Measurements from ENCODE around the gene ALKBH5. TPM values are rescaled to one million over a fixed set of nuclear protein-coding genes. Genes with fewer than 3 reads are reported as not detected.
A peak's percentile ranks its signal among the peaks of the same experiment; 100 is the strongest.

ALKBH5 gene
- total RNA-seq, 2 experiments from 2014 or later: 133 to 134 TPM

DNA sequence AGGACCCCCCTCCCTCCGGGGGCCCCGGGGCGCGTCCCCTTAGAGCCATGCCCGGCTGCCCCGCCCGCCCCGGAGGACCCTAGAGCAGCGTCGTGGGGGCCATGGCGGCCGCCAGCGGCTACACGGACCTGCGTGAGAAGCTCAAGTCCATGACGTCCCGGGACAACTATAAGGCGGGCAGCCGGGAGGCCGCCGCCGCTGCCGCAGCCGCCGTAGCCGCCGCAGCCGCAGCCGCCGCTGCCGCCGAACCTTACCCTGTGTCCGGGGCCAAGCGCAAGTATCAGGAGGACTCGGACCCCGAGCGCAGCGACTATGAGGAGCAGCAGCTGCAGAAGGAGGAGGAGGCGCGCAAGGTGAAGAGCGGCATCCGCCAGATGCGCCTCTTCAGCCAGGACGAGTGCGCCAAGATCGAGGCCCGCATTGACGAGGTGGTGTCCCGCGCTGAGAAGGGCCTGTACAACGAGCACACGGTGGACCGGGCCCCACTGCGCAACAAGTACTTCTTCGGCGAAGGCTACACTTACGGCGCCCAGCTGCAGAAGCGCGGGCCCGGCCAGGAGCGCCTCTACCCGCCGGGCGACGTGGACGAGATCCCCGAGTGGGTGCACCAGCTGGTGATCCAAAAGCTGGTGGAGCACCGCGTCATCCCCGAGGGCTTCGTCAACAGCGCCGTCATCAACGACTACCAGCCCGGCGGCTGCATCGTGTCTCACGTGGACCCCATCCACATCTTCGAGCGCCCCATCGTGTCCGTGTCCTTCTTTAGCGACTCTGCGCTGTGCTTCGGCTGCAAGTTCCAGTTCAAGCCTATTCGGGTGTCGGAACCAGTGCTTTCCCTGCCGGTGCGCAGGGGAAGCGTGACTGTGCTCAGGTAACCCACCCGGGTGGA, 759 bp downstream of the ALKBH5 start:
- H3K27me3 Mint-ChIP-seq: no peaks in the 10 kb centered on the region
- no peaks in the 10 kb centered on the region for H3K9me3 Mint-ChIP-seq
- H3K4me1 Mint-ChIP-seq: peaks cover 41% of the 10 kb centered on the region
- ATAC-seq (ENCODE audit: low read depth) (peak; percentile 3), DNase-seq (peak; percentile 69)
- H3K36me3 Mint-ChIP-seq: peaks cover 28% of the 10 kb centered on the region
- H3K4me3 Mint-ChIP-seq: peak overlapping the region; percentile 91
- H3K27ac Mint-ChIP-seq: peak overlapping the region; percentile 98
- POLR2A ChIA-PET: interaction anchor here (0.5 to 4.1 kb wide), 6 partner anchors 12 to 148 kb away, joined by 3 to 14 read pairs (median 5); partner anchors contain the start of gene LLGL1

DNA sequence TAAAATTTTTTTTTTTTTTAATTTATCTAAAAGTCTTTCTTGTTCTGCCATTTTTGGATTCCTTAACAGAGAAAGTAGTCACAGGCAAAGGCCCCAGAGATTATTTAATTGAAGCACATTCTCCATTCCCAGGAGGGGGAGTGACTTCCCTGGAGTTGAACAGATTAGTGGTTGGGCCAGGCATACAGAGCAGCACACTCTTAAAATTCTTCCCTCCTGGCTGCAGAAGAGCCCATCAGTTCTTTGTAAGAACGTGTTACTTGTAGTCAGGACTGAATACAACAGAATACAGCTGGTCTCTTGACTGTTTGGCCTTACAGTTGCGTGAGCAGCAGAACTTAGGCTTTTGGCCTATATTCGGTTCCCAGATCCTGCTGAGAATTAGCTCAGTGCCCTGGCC, 1.8 kb downstream of the ALKBH5 start:
- Mint-ChIP-seq H3K4me1 (peaks cover 47% of the 10 kb centered on the region), H3K9me3 (no peaks in the 10 kb centered on the region), H3K27me3 (no peaks in the 10 kb centered on the region), H3K4me3 (peak overlapping the region; percentile 91), H3K27ac (peak overlapping the region; percentile 73), H3K36me3 (peaks cover 28% of the 10 kb centered on the region)
- DNase-seq (no peak), ATAC-seq (ENCODE audit: low read depth) (no peak)
- POLR2A ChIA-PET: interaction anchor here (0.6 to 4.1 kb wide), 2 partner anchors 27 to 562 kb away, joined by 6 to 14 read pairs; no protein-coding TSS in a partner anchor

DNA sequence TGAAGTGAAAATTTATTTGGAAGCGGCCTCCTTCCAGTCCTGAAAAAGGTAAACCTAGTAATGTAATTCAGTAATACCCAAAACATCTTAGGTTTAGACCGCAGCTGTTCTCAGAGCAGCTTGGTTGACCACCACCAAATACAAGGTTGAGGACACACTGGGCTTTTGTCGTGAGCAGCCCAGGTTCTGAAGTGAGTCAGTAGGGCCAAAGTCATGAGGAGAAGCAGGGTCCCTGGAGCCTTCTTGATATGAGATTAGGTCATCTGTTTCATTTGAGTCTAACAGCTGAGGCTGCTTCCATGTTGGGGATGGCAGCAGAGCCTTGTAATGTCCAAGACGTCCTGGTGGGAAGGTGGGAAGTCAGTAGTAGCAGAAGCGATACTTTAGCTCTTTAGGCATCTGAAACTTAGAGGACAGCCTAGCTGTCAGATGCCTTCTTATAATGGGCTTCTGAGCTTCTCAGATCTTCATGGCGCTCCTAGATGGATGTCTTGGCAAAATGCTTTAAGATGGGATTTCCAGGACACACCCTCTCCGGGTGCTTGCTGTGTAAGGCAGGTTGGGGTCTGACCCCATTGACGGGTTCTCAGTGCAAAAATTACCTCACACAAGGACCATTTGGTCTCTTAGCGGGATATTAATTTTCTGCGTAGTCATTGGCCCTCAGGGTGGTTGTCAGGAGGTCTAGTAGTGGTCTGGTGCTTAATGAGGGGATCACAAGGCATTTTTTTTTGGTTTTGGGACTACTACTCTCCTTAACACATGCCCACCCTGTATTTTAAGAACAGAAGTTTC, 2.4 kb downstream of the ALKBH5 start:
- POLR2A ChIA-PET: interaction anchor here (0.6 kb wide), 1 partner anchor 563 kb away, joined by 6 read pairs; no protein-coding TSS in a partner anchor
- no peak for DNase-seq
- Mint-ChIP-seq H3K4me3 (peak overlapping the region; percentile 91), H3K36me3 (peaks cover 30% of the 10 kb centered on the region), H3K27me3 (no peaks in the 10 kb centered on the region), H3K4me1 (peaks cover 52% of the 10 kb centered on the region), H3K27ac (peak overlapping the region; percentile 73), H3K9me3 (no peaks in the 10 kb centered on the region)
- ATAC-seq (ENCODE audit: low read depth): no peak

DNA sequence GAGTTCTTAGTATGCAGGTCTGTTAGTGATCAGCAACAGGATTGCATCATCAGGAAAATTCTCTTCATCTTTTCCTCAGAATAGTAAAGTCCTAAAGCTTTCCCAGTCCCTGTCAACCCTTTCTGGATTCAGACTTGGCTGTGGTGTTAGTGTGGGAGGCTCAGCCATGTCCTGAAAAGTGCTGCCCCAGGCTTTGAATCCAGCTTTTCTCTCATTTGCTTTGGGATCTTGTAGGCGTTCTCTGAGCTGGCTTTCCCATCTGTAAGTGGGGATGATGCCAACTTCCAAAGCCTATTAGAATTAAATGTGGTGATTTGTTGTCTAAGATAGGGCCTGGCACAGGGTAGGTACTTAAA, 3.0 kb downstream of the ALKBH5 start:
- Mint-ChIP-seq H3K9me3 (no peaks in the 10 kb centered on the region), H3K4me1 (peaks cover 53% of the 10 kb centered on the region)
- POLR2A ChIA-PET: no interaction called here

DNA sequence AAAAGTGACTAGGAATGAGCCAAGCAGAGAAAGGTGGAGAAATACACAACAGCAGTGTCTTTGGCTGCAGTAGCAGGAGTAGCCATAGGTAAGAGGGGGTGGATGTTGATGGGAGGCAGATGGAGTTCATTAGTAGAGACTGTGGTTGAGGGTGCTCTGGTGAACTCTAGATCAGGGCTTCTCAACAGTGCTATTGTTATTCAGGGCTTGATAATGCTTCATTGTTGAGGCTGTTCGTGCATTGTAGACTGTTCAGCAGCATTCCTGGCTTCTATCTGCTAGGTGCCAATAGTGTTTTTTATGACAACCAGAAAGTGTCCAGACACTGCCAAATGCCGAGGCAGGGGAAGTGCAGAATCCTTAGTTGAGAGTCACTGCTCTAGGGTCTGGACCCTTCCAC, 3.6 kb downstream of the ALKBH5 start:
- POLR2A ChIA-PET: interaction anchor here (0.6 kb wide), 1 partner anchor 13 kb away, joined by 4 read pairs; no protein-coding TSS in a partner anchor
- H3K4me1 Mint-ChIP-seq: peaks cover 50% of the 10 kb centered on the region
- H3K36me3 Mint-ChIP-seq: peaks cover 30% of the 10 kb centered on the region
- no peak for DNase-seq
- no peak for ATAC-seq (ENCODE audit: low read depth)
- H3K27me3 Mint-ChIP-seq: no peaks in the 10 kb centered on the region
- peak overlapping the region; percentile 61 for H3K27ac Mint-ChIP-seq
- H3K4me3 Mint-ChIP-seq: peak overlapping the region; percentile 91
- no peaks in the 10 kb centered on the region for H3K9me3 Mint-ChIP-seq

More for the DNA sequence above, 3.0 kb downstream of the ALKBH5 start:
- H3K36me3 Mint-ChIP-seq: peaks cover 30% of the 10 kb centered on the region
- DNase-seq (no peak), ATAC-seq (ENCODE audit: low read depth) (no peak)
- peak overlapping the region; percentile 91 for H3K4me3 Mint-ChIP-seq
- H3K27ac Mint-ChIP-seq: peak overlapping the region; percentile 61
- H3K27me3 Mint-ChIP-seq: no peaks in the 10 kb centered on the region

DNA sequence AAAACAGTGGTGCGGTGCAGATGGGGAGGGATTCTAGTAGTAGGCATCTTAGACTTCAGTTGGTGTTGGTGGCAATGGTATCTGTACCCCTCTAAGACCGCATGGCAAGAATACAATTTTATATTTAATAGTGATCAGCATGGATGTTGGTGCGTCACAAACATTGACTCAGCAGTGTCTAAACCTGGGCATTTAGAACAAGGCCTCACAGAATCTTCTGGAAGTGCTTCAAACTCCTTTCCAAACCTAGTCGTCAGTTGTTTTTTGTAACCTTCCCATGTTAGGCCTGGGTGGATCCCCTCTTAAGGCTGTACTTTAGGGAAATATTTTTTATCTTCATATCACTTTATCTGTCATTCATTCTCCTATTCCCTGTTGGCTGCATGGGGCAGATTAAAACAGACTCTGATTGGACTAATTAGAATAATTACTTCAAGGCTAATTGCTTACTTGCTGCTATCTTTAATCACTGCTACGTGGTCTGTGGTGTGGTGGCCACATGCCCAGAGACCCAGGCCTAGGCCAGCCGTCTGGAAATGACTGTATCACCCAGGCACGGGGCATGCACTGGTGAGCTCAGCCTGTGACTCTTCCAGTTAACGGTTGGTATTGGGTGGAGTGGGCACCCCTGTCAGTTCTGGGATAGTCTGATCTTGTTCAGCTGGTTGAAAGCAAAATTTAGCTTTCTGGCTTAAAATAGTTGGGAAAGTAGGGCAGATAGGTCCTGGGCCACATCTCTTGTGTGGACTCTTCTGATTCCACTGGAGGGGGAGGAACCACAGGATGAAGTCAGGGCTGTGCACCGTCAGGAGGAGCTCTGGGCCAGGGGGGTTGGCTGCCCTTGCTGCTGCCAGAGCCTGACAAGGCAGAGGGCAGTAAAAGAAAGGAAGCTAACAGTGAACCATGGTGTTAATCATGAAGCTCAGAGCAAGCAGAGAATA, 4.5 kb downstream of the ALKBH5 start:
- Mint-ChIP-seq H3K4me1 (peaks cover 49% of the 10 kb centered on the region), H3K36me3 (peaks cover 30% of the 10 kb centered on the region), H3K27me3 (no peaks in the 10 kb centered on the region), H3K4me3 (peak overlapping the region; percentile 91), H3K9me3 (no peaks in the 10 kb centered on the region), H3K27ac (peak overlapping the region; percentile 23)
- ATAC-seq (ENCODE audit: low read depth) (no peak), DNase-seq (no peak)
- POLR2A ChIA-PET: interaction anchor here (0.6 kb wide), 1 partner anchor 12 kb away, joined by 4 read pairs; no protein-coding TSS in a partner anchor

DNA sequence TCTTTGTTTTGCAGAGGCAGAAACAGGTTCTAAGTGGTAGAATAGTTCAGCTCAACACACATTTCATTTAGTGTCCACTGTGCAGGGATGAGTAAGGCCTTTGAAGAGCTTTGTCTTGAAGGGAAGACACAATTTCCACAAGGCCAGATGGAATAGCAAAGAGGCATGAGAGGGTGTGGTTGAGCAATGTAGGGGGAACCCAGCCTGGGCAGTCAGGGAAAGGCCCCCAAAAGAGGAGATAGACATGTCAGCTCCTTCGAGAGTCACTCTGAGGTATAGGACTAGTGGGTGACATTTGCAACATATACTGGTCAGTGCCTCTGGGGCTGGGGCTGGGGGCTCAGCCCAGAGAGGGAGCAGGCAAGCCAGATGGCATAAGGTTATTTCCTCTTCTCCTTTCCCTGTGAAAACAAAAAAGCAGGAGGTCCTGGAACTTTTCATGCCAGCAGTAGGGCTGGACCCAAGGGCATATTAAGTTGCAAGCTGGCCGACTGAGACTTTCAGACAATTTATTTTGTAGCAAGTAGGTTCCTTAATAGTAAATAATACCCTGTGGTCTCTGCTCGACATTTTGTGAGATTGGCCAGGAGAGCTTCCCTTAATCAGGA, 7.1 kb downstream of the ALKBH5 start:
- Mint-ChIP-seq H3K36me3 (peaks cover 36% of the 10 kb centered on the region), H3K4me1 (peaks cover 55% of the 10 kb centered on the region), H3K27me3 (no peaks in the 10 kb centered on the region), H3K9me3 (no peaks in the 10 kb centered on the region), H3K27ac (no peak overlapping the region), H3K4me3 (peak overlapping the region; percentile 12)
- ATAC-seq (ENCODE audit: low read depth) (no peak), DNase-seq (no peak)
- POLR2A ChIA-PET: no interaction called here

DNA sequence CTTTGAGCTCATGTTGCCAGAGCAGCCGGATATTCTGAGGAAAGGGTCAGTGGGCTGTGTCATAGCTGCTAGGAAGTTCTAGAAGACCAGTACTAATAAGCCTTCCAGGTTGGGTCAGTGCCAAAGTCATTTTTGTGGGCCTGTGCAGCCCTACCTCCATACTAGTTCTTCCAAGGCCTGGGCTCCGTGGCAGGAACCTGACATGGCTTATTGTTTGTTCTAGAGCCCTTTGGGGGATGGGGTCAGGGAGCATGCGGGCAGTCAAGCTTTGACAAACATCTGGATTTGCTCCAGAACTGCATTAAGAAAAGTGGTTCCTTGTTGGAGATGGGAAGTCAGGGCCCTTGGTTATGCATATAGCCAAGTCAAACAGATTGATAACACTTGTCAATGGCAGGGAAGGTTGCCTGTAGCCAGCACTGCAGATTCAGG, 7.6 kb downstream of the ALKBH5 start:
- H3K27ac Mint-ChIP-seq: no peak overlapping the region
- H3K4me1 Mint-ChIP-seq: peaks cover 49% of the 10 kb centered on the region
- POLR2A ChIA-PET: no interaction called here
- ATAC-seq (ENCODE audit: low read depth) (no peak), DNase-seq (no peak)
- no peaks in the 10 kb centered on the region for H3K27me3 Mint-ChIP-seq
- H3K36me3 Mint-ChIP-seq: peaks cover 31% of the 10 kb centered on the region
- no peak overlapping the region for H3K4me3 Mint-ChIP-seq
- H3K9me3 Mint-ChIP-seq: no peaks in the 10 kb centered on the region

DNA sequence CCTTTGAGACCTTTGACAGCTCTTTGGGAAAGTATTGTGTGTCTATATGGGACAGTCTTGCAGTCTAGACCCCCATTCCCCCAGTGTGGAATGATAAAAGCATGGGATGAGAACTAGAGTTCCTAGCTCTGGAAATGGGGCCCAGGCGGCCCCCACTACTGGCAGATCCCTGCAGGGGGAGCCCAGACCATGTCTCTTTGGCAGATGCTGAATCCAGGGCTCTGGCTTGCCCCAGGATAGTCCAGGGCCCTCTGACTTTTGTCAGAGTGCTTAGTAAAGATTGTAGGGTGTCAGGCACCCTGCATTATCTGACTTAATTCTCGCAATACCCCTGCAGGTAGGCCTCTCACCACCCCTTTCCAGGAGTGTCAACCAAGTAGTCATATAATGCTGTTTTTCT, 8.3 kb downstream of the ALKBH5 start:
- Mint-ChIP-seq H3K9me3 (no peaks in the 10 kb centered on the region), H3K27me3 (no peaks in the 10 kb centered on the region), H3K36me3 (peaks cover 27% of the 10 kb centered on the region), H3K4me1 (peaks cover 43% of the 10 kb centered on the region), H3K27ac (no peak overlapping the region), H3K4me3 (no peak overlapping the region)
- POLR2A ChIA-PET: no interaction called here
- DNase-seq (no peak), ATAC-seq (ENCODE audit: low read depth) (peak; percentile 35)

DNA sequence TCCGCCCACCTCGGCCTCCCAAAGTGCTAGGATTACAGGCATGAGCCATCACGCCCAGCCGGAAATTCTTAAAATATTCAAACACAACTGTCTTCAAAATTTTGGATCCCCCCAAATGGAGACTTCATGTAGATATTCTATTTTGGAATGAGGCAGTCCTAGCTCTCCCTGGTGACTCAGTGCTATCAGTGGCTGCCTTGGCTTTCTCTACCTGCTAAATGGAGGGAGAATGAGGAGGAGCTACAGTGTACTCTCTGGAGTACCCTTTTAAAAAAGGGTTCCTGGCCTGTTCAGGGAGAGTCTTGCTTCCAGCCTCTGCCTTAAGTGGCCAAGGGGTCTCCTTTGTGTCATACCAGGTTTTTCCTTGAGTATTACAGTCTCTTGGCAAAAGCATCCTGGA, 10.8 kb downstream of the ALKBH5 start:
- POLR2A ChIA-PET: no interaction called here
- ATAC-seq (ENCODE audit: low read depth): no peak
- H3K4me1 Mint-ChIP-seq: peaks cover 34% of the 10 kb centered on the region
- H3K4me3 Mint-ChIP-seq: no peak overlapping the region
- H3K27me3 Mint-ChIP-seq: no peaks in the 10 kb centered on the region
- no peak overlapping the region for H3K27ac Mint-ChIP-seq
- H3K36me3 Mint-ChIP-seq: peaks cover 22% of the 10 kb centered on the region
- DNase-seq: no peak
- no peaks in the 10 kb centered on the region for H3K9me3 Mint-ChIP-seq

DNA sequence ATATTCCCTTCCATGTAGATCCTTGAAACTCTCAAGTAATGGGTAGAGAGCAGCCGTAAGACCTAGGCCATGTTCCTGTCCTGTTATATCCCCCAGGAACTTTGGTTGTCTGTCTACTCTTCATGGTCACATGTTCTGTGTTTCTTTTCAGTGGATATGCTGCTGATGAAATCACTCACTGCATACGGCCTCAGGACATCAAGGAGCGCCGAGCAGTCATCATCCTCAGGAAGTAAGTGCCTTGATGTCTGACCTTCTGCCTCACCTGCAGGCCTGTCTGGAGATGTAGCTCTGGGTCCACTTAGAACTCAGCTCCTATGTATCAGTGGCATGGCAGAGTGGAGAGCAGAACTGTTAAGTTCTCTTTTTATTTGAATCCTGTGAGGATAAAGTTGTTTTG, 11.2 kb downstream of the ALKBH5 start:
- Mint-ChIP-seq H3K27ac (no peak overlapping the region), H3K36me3 (peaks cover 22% of the 10 kb centered on the region), H3K9me3 (no peaks in the 10 kb centered on the region), H3K4me3 (no peak overlapping the region), H3K27me3 (no peaks in the 10 kb centered on the region), H3K4me1 (peaks cover 30% of the 10 kb centered on the region)
- POLR2A ChIA-PET: interaction anchor here (0.5 kb wide), 1 partner anchor 173 kb away, joined by 3 read pairs; no protein-coding TSS in a partner anchor
- no peak for DNase-seq
- no peak for ATAC-seq (ENCODE audit: low read depth)

DNA sequence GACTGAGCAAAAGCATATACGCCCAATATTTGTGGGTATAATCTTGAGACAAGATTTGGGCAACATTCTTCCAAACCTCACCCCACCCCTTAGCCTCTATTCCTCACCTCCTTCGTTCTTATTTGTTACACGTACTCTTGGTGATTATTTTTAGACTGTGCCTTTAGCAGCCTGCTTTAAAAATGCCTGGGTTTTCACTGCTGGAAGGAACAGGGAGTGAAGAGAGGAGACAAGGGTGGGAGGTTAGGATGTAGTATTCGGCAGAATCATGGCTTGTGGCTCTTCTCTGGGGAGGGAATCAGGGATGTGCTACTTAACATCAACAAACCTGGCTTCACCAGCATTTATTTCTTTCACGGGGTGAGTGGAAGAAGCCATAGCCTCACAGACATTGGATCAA, 11.6 kb downstream of the ALKBH5 start:
- DNase-seq: no peak
- Mint-ChIP-seq H3K4me1 (peaks cover 28% of the 10 kb centered on the region), H3K36me3 (peaks cover 22% of the 10 kb centered on the region), H3K27me3 (no peaks in the 10 kb centered on the region), H3K27ac (no peak overlapping the region), H3K4me3 (no peak overlapping the region), H3K9me3 (no peaks in the 10 kb centered on the region)
- POLR2A ChIA-PET: interaction anchor here (0.5 kb wide), 1 partner anchor 173 kb away, joined by 3 read pairs; no protein-coding TSS in a partner anchor
- no peak for ATAC-seq (ENCODE audit: low read depth)

All from activated naive CD8-positive, alpha-beta T cell treated with anti-CD3 and anti-CD28 coated beads, Interleukin-2, amount 10 ng/mL, durations not matched to agents 7 days and 5 days (primary cell).